Esophagus (tissue), 2 donors: ENCODE data around the gene NTN1. TPM values are rescaled to one million over a fixed set of nuclear protein-coding genes. Genes with fewer than 3 reads are reported as not detected.
A peak's percentile ranks its signal among the peaks of the same experiment; 100 is the strongest.

Source experiments
- H3K27ac ChIP-seq, 2 donors: one replicate each; pipeline ENCODE4 v1.5.1; 2013; ENCODE audit warnings: low read depth in 2 of 2, mild to moderate bottlenecking in 2 of 2, inconsistent platforms in 1 of 2, low read length in 1 of 2, moderate library complexity in 1 of 2
- H3K27me3 ChIP-seq, 2 donors: one replicate each; pipeline ENCODE4 v1.6.1; 2013; ENCODE audit warnings: low read length in 2 of 2, control low read depth in 1 of 2, mild to moderate bottlenecking in 1 of 2; ENCODE audit not compliant: insufficient read depth in 2 of 2, control insufficient read depth in 1 of 2
- H3K36me3 ChIP-seq, 2 donors: one replicate each; pipeline ENCODE4 v1.6.1; 2013; ENCODE audit warnings: low read length in 1 of 2; ENCODE audit not compliant: control insufficient read depth in 2 of 2, insufficient read depth in 2 of 2
- H3K4me1 ChIP-seq, 2 donors: one replicate each; pipeline ENCODE4 v1.6.1; 2013; ENCODE audit warnings: low read length in 1 of 2; ENCODE audit not compliant: control insufficient read depth in 2 of 2, insufficient read depth in 2 of 2
- H3K4me3 ChIP-seq, 2 donors: one replicate each; pipeline ENCODE4 v1.5.1; 2013; ENCODE audit warnings: low read length in 2 of 2, mild to moderate bottlenecking in 2 of 2, low read depth in 1 of 2, moderate library complexity in 1 of 2
- H3K9me3 ChIP-seq, 2 donors: one replicate each; pipeline ENCODE4 v1.6.1; 2013; ENCODE audit warnings: mild to moderate bottlenecking in 2 of 2, low read depth in 1 of 2, low read length in 1 of 2, moderate library complexity in 1 of 2; ENCODE audit not compliant: control insufficient read depth in 2 of 2, insufficient read depth in 1 of 2
- WGBS, 2 donors: extraction: QIAGEN DNeasy Blood & Tissue Kit; methylation state at CpG; one replicate each; pipeline ENCODE4 v1.1.7; 2013; 5-methylcytosine and 5-hydroxymethylcytosine counted together
- polyA plus RNA-seq, 2 donors: library from polyadenylated mRNA; stranded (reverse); fragments of 200-250 nt; gene quantifications; one replicate each; pipeline ENCODE4 v1.2.3, GENCODE V29; 2013
- donor health status: healthy with polysubstance abuse.
- donor health status: Bipolar disorder and iron deficiency.

Gene NTN1
- polyA plus RNA-seq, 2 donors, result 10.3 to 12.3 TPM

DNA sequence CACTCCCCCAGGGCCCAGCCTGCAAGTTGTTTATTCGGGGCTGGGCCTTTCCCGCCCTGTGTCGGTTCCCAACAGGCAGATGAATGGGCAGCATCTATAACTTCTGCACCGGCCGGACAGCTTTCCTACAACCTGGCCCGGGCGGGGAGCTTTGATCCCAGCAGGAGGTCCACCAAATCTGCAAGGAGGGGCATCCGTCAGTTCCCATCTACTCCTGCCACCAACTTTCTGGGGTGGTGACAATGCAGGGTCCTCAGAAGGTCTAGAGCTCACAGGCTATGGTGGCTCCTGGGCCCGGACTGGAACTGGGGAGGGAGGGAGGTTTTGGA is 211.9 kb downstream of the NTN1 start:
- Histone ChIP-seq H3K4me3 (no peak overlapping the region), H3K36me3 (peaks cover 0 to 7% of the 10 kb centered on the region in 2 donors), H3K9me3 (no peaks in the 10 kb centered on the region), H3K27ac (no peak overlapping the region), H3K4me1 (peaks cover 0 to 12% of the 10 kb centered on the region in 2 donors), H3K27me3 (no peaks in the 10 kb centered on the region)
- WGBS, 2 donors, result 77 to 79% methylated on average over 9 of the region's 9 CpGs

DNA sequence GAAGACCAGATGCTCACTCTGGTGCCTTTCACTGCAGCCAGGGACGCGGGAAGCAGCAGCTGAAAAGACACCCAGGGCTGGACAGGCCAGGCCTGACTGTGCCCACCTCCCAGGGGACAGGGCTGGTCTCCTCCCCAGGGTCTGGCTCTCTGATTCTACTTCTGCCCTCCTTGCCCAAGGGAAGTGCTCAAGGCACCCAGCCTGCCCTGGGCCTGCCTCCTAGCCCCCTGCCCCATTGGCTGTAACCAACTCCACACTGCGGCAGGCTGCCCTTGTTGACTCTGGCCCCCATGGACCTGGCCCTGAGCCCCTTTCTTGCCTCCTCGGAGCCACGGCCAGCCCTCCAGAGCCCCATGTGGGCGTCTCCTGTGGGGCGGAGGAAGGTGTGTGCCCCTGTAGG is 212.5 kb downstream of the NTN1 start:
- 90 to 96% methylated on average over 7 of the region's 7 CpGs for WGBS, 2 donors
- Histone ChIP-seq H3K36me3 (peaks cover 0 to 7% of the 10 kb centered on the region in 2 donors), H3K9me3 (no peaks in the 10 kb centered on the region), H3K27me3 (no peaks in the 10 kb centered on the region), H3K4me1 (peaks cover 0 to 11% of the 10 kb centered on the region in 2 donors), H3K4me3 (no peak overlapping the region), H3K27ac (no peak overlapping the region)

DNA sequence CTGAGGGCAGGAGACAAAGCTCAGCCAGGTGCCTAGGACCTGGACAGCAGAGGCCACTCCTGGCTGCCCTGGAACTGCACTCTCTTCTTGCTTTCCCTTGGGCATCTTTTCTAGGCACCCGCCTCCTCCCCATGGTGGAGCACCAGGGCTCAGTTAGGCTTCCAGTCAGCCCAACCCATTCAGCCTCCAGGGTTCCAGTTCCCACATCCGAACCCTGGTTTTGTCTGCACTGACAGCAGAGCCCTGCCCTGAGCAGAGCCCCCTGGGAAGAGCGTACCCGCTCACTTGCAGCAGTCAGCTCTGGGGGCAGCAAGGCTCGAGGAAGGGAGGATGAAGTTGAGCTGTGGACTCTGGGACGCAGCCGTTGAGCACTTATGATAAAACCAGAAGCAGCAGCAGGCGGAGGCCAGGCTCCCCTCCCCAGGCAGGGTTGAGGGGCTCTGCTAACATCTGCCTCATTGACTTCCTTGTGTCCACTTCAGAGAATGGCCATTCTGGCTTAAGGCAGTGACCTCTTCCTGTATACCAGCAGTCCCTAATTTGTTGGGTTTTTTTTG is 213.2 kb downstream of the NTN1 start:
- H3K36me3 ChIP-seq, result peaks cover 0 to 7% of the 10 kb centered on the region in 2 donors
- H3K4me1 ChIP-seq, result peaks cover 0 to 13% of the 10 kb centered on the region in 2 donors
- H3K9me3 ChIP-seq, result no peaks in the 10 kb centered on the region
- H3K4me3 ChIP-seq, result no peak overlapping the region
- no peak overlapping the region for H3K27ac ChIP-seq
- H3K27me3 ChIP-seq, result no peaks in the 10 kb centered on the region
- 82 to 87% methylated on average over 8 of the region's 8 CpGs for WGBS, 2 donors

DNA sequence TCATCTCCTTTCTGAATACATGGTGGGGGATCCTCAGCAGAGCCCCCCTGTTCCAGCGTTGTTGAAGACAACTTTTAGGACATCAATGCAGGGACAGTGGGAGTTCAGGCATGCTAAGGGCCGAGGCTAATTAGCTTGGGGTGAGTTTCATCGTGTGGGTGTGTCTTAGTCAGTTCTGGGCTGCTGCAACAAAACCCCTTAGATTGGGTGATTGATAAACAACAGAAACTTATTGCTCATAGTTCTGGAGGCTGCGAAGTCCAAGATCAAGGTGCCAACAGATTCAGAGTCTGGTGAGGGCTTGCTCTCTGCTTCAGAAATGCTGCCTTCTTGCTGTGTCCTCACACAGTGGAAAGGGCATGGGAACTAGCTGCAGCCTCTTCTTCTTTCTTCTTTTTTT is 214.0 kb downstream of the NTN1 start:
- Histone ChIP-seq H3K4me3 (no peak overlapping the region), H3K27me3 (no peaks in the 10 kb centered on the region), H3K36me3 (peaks cover 0 to 7% of the 10 kb centered on the region in 2 donors), H3K4me1 (peaks cover 0 to 15% of the 10 kb centered on the region in 2 donors), H3K27ac (no peak overlapping the region), H3K9me3 (no peaks in the 10 kb centered on the region)
- 68 to 80% methylated on average over 4 of the region's 4 CpGs for WGBS, 2 donors

DNA sequence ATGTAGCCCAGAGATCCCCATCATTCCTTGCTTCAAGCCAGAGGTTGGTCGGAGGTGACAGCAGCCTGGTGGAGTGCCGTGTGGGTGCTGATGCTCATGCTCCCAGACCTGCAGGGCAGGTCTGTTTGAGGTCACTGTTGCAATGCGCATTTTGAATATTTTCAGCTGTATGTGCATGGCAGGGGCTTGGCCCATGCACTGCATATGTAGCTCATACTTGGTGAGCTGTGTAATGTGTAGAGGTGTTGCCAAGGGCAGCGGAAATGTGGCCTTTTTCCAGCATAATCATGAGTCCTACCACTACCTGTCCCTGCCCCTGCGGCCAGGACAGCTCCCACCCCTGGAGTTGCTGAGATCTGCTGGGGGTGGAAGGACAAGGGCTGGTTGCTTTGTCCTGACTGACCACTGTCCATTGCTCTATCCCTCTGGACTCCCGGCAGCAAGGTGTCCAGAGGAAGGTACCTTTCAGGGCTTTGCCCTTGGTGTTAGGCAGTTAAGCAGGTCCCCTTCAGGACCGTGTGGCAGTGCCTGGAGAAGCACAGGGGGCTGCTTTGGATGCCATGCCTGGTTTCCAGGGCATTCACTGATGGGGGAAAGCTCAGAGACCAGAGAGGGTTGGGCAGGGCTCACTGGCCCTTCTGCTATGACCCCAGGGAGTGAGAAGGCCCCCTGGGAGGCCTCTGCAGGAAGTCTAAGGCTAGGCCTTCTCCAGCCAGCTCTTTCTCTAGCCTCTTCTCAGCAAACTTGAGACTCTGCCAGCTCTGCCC is 215.2 kb downstream of the NTN1 start:
- peaks cover 2 to 22% of the 10 kb centered on the region in 2 donors for H3K4me1 ChIP-seq
- no peak overlapping the region for H3K27ac ChIP-seq
- no peak overlapping the region for H3K4me3 ChIP-seq
- H3K9me3 ChIP-seq, result no peaks in the 10 kb centered on the region
- 74% methylated on average over 7 of the region's 7 CpGs for whole genome bisulfite sequencing, 2 donors
- no peaks in the 10 kb centered on the region for H3K27me3 ChIP-seq
- H3K36me3 ChIP-seq, result peaks cover 0 to 7% of the 10 kb centered on the region in 2 donors

DNA sequence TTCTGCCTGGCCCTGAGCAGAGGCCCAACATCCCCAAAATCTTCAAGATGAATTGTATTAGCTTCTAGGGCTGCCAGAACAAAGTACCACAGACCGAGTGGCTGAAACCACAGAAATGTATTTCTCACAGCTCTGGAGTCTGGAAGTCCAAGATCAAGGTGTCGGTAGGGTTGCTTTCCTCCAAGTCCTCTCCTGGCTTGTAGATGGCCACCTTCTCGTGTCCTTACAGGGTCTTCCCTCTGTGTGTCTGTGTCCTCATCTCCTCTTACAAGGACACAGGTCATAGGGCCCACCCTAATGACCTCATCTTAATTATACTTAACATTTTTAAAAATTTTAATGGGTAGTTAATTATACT is 215.7 kb downstream of the NTN1 start:
- H3K27ac ChIP-seq, result no peak overlapping the region
- WGBS, 2 donors, result 92 to 96% methylated on average over 3 of the region's 3 CpGs
- no peak overlapping the region for H3K4me3 ChIP-seq
- H3K9me3 ChIP-seq, result no peaks in the 10 kb centered on the region
- peaks cover 4 to 27% of the 10 kb centered on the region in 2 donors for H3K4me1 ChIP-seq
- H3K36me3 ChIP-seq, result peaks cover 0 to 7% of the 10 kb centered on the region in 2 donors
- H3K27me3 ChIP-seq, result no peaks in the 10 kb centered on the region

DNA sequence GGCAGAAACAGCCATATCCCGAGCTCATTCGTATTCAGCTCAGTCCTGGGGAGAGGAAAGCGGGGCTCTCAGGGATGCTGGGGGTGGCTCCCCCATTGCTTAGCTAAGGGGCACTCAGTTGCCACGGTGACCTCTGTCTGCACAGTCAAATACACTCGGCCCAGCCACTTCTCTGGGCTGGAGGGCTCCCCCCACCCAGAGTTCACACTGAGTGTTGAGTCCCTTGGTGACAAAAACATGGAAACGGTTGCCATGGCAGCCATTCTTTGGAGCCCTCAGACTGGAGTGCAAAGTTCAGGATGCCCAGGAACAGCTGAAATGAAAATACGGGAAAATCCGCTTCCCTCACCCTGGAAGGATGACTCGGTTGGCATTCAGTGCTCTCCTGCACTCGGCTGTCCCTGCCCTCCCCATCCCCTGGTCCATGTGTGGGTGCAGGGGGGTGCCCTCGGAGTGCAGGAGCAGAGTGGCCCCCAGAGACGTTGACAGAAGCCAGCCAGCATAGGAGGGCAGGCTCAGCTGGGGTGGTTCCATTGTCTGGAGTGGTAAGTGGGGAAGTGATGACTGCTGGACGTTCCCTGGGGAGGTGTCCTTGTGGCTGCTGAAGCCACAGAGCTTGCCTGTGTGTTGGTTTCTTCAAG is 216.5 kb downstream of the NTN1 start:
- Histone ChIP-seq H3K9me3 (no peaks in the 10 kb centered on the region), H3K27ac (peak overlapping the region in 1 of 2 donors; percentile 70), H3K27me3 (no peaks in the 10 kb centered on the region), H3K36me3 (peaks cover 0 to 9% of the 10 kb centered on the region in 2 donors), H3K4me3 (no peak overlapping the region), H3K4me1 (peaks cover 4 to 27% of the 10 kb centered on the region in 2 donors)
- WGBS, 2 donors, result 84% methylated on average over 13 of the region's 13 CpGs

DNA sequence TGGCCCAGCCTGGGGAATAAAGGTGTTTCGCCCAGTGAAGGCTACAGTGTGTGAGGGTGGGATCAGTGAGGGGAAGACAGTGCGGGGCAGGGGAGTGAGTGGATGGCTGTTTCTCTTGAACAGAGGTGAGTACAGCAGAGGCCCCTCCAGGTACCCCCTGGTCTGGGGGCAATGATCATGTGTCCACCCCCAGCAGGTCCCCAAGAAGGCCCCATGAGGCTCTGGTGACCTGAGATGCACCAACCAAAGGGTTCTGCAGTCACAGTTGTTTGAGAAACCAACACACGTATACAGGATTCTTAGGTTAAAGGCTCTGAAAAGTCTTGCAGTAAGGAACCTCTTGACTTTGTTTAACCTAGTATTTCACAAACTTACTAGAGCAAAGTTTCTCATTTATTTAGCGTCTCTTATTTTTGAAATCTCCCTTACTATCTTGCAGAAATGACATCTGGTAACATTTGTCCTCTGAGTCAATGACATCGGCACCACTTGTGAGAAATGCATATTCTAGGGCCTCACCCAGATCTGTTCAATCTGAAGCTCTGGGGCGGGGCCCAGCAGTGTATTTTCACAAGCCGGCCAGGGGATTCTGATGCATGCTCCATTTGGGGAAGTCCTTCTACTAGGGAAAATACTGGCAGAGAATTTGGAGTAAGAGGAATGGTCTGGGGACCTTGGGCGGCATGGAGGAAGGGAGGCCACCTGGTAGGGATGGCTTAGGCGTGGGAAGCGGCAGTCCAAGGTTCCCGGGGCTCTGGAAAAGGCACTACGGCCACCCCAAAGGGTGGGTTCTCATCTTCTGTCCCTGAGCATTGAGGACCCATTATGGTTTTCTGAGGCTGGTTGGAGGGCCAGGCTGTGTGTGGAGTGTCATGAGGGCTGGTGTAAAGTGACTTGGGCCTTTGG is 217.3 kb downstream of the NTN1 start:
- Histone ChIP-seq H3K36me3 (peaks cover 0 to 9% of the 10 kb centered on the region in 2 donors), H3K9me3 (no peaks in the 10 kb centered on the region), H3K27me3 (no peaks in the 10 kb centered on the region), H3K4me1 (peaks cover 4 to 27% of the 10 kb centered on the region in 2 donors), H3K4me3 (no peak overlapping the region), H3K27ac (peak overlapping the region; percentile 83 to 92)
- 79 to 90% methylated on average over 12 of the region's 12 CpGs for WGBS, 2 donors

DNA sequence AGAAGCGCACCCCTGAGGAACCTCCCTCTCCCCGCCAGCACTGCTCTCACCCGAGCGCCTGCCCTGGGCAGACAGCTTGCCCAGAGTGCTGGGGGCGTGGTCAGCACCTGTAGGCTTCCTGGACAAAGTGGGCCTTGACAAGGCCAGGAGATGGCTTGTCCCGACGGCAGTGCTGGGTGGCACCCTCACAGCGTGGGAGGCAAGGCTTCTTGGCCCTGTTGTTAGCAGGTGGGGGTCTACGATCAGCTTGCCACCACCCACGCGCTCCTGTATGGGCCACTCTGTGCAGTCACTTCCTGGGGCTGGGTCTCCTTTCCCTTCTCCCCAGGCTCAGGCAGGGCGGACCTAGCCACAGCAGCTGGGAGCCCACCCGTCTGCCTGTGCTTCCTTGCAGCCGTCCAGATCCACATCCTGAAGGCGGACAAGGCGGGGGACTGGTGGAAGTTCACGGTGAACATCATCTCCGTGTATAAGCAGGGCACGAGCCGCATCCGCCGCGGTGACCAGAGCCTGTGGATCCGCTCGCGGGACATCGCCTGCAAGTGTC is 218.0 kb downstream of the NTN1 start:
- WGBS, 2 donors, result 33 to 45% methylated on average over 18 to 27 of the region's 27 CpGs
- Histone ChIP-seq H3K4me3 (peak overlapping the region; percentile 20 to 37), H3K36me3 (peaks cover 0 to 7% of the 10 kb centered on the region in 2 donors), H3K27me3 (no peaks in the 10 kb centered on the region), H3K4me1 (peaks cover 4 to 31% of the 10 kb centered on the region in 2 donors), H3K27ac (peak overlapping the region; percentile 83 to 92), H3K9me3 (no peaks in the 10 kb centered on the region)
